ENCODE data around the gene EDC4.

DNA sequence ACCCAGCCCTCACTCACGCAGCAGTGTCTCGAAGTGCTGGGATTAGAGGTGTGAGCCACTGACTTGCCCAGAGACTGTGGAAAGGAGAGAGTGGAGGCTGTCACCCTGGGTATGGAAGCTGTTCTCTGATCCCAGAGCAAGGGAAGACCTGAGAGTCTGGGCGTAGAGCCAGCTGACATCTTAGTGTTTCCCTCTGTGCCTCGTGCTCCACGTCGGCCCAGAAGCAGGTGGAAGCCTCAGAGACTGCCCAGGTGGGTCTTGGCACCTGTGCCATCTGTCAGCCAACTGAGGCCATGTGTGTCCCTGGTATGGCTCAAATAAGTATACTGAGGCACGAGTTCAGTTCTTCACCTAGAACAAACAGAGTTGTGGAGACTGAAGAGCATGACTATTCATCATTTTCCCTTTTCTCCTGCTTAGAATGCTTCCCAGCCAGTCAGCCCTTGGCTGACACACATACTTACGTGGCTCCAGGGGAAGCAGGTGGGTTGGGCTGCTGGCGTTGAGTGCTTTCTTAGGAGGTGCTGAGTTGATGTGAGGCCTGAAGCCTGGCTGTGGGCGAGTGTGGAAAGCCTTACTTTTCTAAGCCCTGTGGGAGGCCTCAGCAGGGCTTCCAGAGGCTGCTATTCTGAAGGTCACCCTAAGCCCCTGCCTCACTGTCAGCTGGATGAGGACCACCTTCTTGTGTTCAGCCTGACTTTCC lies 50.7 kb downstream of the EDC4 start:
- TF ChIP-seq POLR2AphosphoS5 (IDR thresholded peaks at IDR 0.05; ENCODE audit: low read depth, low read length) = no peak
- TF ChIP-seq, protein P1, sequence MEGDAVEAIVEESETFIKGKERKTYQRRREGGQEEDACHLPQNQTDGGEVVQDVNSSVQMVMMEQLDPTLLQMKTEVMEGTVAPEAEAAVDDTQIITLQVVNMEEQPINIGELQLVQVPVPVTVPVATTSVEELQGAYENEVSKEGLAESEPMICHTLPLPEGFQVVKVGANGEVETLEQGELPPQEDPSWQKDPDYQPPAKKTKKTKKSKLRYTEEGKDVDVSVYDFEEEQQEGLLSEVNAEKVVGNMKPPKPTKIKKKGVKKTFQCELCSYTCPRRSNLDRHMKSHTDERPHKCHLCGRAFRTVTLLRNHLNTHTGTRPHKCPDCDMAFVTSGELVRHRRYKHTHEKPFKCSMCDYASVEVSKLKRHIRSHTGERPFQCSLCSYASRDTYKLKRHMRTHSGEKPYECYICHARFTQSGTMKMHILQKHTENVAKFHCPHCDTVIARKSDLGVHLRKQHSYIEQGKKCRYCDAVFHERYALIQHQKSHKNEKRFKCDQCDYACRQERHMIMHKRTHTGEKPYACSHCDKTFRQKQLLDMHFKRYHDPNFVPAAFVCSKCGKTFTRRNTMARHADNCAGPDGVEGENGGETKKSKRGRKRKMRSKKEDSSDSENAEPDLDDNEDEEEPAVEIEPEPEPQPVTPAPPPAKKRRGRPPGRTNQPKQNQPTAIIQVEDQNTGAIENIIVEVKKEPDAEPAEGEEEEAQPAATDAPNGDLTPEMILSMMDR (IDR thresholded peaks at IDR 0.05 in 2 of 3, conservative IDR thresholded peaks at IDR 0.05 in 1 of 3; ENCODE audit: borderline replicate concordance in 1 of 3, insufficient read depth in 1 of 3, low read depth in 2 of 3, low read length in 2 of 3) = no peak
- TF ChIP-seq POLR2A (IDR thresholded peaks at IDR 0.05; ENCODE audit: borderline replicate concordance, extremely low read depth, insufficient read depth, insufficient read length) = no peak
- TF ChIP-seq, protein P2, sequence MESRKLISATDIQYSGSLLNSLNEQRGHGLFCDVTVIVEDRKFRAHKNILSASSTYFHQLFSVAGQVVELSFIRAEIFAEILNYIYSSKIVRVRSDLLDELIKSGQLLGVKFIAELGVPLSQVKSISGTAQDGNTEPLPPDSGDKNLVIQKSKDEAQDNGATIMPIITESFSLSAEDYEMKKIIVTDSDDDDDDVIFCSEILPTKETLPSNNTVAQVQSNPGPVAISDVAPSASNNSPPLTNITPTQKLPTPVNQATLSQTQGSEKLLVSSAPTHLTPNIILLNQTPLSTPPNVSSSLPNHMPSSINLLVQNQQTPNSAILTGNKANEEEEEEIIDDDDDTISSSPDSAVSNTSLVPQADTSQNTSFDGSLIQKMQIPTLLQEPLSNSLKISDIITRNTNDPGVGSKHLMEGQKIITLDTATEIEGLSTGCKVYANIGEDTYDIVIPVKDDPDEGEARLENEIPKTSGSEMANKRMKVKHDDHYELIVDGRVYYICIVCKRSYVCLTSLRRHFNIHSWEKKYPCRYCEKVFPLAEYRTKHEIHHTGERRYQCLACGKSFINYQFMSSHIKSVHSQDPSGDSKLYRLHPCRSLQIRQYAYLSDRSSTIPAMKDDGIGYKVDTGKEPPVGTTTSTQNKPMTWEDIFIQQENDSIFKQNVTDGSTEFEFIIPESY (IDR thresholded peaks at IDR 0.05; ENCODE audit: extremely low read depth, insufficient replicate concordance, low read length) = no peak
- no peak for TF ChIP-seq SP1 (IDR thresholded peaks at IDR 0.05; ENCODE audit: low read depth)
- no peak for TF ChIP-seq JUND (IDR thresholded peaks at IDR 0.05)
- no peak for TF ChIP-seq EGR1 (IDR thresholded peaks at IDR 0.05; ENCODE audit: low read depth)
